Stimulated activated CD4-positive, alpha-beta T cell treated with anti-CD3 and anti-CD28 coated beads, Interleukin-1b, Interleukin-23, amount 100 ng/mL, for 24 hours (primary cell): ENCODE measurements around the gene QTRT2.

Experiments
- DNase-seq, 4 experiments: peaks; one replicate each; pipeline ENCODE4 v3.0.0-alpha.2; 2020; ENCODE audit warnings: low read depth in 4 of 4, low spot score in 1 of 4

QTRT2 gene

DNA sequence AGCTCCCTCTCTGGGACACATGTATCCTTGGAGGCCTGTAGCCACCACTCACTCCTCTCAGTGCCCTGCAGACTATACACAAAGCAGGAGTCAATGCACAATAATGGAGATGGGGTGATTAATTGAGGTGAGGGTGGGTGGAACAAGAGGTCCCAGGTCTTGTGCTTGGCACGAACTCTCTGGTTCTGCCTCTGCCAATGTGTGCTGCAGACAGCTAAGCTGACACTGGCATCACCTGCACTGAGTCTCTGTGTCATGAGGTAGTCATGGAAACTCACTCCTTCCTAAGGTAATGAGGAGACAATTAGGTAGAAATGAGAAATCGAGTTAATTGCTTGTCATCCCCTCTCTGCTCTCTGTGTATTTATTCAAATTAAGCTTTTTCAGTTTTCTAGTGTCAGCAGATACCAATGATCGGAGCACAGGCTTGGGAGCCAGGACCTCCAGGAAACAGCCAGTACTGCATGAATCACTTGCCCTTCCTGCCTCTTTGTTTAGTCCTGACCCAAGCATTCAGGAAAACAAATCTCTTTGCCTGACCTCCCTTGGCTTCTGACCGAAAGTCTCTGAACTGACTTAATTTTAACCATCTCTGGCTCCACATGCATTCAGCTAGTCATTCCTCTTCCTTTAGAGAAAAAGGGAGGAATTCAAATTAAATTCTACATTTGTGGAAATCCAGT, 65.6 kb downstream of the QTRT2 start:
- no peak for DNase-seq

DNA sequence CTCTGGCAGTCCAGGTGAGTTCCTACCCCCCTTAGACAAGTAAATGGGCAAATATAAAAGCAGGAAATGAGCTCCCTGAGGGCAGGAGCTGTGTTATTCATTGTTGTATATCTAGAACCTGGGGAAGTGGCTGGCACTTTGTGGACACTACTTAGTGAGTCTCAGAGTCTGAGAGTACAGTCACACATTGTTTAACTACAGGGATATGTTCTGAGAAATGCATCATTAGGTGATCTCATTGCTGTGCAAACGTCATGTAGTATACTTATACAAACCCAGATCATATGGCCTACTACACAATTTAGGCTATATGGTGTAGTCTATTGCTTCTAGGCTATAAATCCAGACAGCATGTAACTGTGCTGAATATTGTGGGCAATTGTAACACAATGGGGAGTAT, 69.9 kb downstream of the QTRT2 start:
- DNase-seq = no peak

DNA sequence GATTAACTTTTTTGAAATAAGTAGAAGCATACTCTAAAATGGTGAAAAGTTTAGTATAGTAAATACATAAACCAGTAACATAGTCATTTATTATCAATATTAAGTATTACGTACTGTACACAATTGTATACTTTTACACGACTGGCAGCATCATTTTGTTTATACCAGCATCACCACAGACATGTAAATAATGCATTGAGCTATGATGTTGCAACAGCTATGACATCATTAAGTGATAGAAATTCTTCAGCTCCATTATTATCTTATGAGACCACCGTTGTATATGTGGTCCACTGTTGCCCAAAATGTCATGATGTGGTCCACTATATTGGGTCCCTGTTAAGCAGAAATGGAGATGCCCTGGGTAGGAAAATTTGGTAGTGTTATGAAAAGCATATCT, 71.0 kb downstream of the QTRT2 start:
- DNase-seq = no peak

DNA sequence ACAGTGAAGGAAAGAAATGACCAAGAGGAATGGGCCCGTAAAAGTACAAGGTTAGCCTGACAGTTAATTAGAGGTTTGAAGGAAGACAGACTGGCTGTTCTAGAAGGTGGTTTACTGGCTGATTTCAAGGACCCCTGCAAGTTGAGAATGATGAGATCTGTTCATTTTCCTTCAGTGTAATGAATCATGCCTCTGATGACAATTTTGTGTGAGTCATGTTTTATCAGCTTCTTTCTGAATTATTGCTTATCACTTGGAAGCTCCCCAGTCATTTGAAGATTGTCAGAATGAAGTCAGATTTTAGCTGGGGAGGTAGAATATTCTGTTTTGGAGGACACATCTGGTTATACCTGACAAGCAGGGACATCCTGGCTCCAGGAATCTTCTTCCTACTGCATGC, 71.7 kb downstream of the QTRT2 start:
- DNase-seq = no peak

DNA sequence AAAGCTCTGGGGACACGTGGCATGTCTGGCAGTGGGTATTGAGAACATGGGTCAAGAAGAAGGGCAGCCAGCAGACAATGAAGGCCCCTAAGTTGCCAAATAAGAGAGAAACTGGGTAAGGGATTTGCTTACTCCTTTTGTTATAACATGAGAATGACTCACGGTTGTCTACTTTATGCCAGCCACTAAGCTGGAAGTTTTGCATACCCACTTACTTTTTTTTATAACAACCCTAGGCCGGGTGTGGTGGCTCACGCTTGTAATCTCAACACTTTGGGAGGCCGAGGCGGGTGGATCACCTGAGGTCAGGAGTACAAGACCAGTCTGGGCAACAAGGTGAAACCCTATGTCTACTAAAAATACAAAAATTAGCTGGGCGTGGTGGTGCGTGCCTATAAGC, 72.3 kb downstream of the QTRT2 start:
- no peak for DNase-seq

DNA sequence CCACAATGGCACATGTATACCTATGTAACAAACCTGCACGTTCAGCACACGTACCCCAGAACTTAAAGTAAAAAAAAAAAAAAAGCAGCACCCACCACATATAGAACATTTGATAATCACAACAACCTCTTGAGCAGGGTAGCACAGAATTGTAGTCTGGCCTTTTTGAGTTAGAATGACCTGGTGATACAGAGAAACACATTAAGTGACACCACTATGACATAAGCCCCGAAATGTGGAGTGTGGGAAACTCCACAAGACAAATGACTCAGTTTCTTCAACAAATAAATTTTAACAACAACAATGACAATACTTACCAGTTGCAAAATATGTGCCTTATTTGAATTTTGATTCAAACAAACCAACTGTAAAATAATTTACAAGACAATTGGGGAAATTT, 76.0 kb downstream of the QTRT2 start:
- DNase-seq = no peak

DNA sequence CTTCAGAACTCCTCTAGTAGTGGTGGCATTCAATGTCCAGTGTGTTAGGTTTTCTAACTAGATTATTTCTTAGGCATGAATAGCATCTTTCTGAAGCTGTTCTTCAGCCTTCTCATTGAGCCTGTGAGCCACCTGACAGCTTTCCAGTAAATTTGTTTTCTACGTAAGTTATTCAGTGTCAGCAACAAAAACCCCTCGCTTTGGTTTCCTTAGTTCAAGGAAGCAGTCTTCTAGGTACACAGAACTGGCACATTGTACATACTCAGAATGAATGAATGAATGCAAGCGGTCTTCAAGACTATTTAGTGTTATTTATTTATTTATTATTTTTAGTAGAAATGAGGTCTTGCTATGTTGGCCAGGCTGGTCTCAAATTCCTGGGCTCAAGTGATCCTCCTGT, 77.4 kb downstream of the QTRT2 start:
- DNase-seq = no peak
